ENCODE measurements around the gene TOMM20L. TPM values are rescaled to one million over a fixed set of nuclear protein-coding genes. Genes with fewer than 3 reads are reported as not detected.

The TOMM20L gene
- total and polyA plus RNA-seq, 9 of the 15 experiments (the other 6 are each of a cell fraction or from before 2014, with no cell fraction given) = not detected

- TF ChIP-seq ZZZ3 (IDR thresholded peaks at IDR 0.05) (no peak), SMAD2 (IDR thresholded peaks at IDR 0.05; ENCODE audit: low read depth, low read length) (no peak), MAX (CRISPR knock-in tag; IDR thresholded peaks at IDR 0.05) (no peak), ZNF764 (CRISPR knock-in tag; IDR thresholded peaks at IDR 0.05; ENCODE audit: low read depth) (no peak), TCF7 (IDR thresholded peaks at IDR 0.05; ENCODE audit: borderline replicate concordance) (no peak), TFE3 (CRISPR knock-in tag; IDR thresholded peaks at IDR 0.05) (no peak), HOXB6 (CRISPR knock-in tag; IDR thresholded peaks at IDR 0.05; ENCODE audit: borderline replicate concordance) (no peak), EGR1 (conservative IDR thresholded peaks at IDR 0.05) (no peak), MIER1 (IDR thresholded peaks at IDR 0.05; ENCODE audit: low read depth) (no peak), SETDB1 (IDR thresholded peaks at IDR 0.05; ENCODE audit: low read length) (no peak), MCM3 (IDR thresholded peaks at IDR 0.05) (no peak), SMARCC2 (IDR thresholded peaks at IDR 0.05; ENCODE audit: low read depth) (no peak), KLF6 (CRISPR knock-in tag; IDR thresholded peaks at IDR 0.05; ENCODE audit: borderline replicate concordance) (no peak), STAG1 (CRISPR knock-in tag; IDR thresholded peaks at IDR 0.05; ENCODE audit: borderline replicate concordance) (no peak), NFE2 (IDR thresholded peaks at IDR 0.05; ENCODE audit: low read depth) (no peak), PKNOX1 (IDR thresholded peaks at IDR 0.05) (no peak), E2F6 (IDR thresholded peaks at IDR 0.05; ENCODE audit: borderline replicate concordance in 1 of 2, extremely low read depth in 1 of 2, insufficient read depth in 1 of 2, insufficient read length in 1 of 2, low read depth in 1 of 2, low read length in 1 of 2, poor library complexity in 1 of 2, severe bottlenecking in 1 of 2) (no peak), ZBTB33 (CRISPR knock-in tag; IDR thresholded peaks at IDR 0.05) (no peak)
- H3K79me2 ChIP-seq (ENCODE audit: control insufficient read depth, insufficient read depth, low read length) = no peaks in the 10 kb centered on the region
- DNase-seq (ENCODE audit: extremely low read depth in 1 of 4, low spot score in 3 of 4) (no peak), FAIRE-seq (no peak), ATAC-seq (no peak)
- intact Hi-C loops (cut with micrococcal nuclease) (no loop called here), in situ Hi-C loops (cut with MboI) (no loop called here)
- no peak overlapping the region for H3K27ac ChIP-seq (ENCODE audit: extremely low read depth, low read depth, low read length)
- peaks cover 38% of the 10 kb centered on the region for H3K36me3 ChIP-seq (ENCODE audit: control insufficient read depth, insufficient read depth, low read length)
- ChIA-PET CTCF (ENCODE audit: low intra/inter-chr PET ratio) (no interaction called here), POLR2A (interaction anchor here (2.6 kb wide), 1 partner anchor 17 kb away, joined by 6 read pairs; the partner anchor contains the start of genes KIAA0586 and TIMM9)
- no peaks in the 10 kb centered on the region for H3K4me1 ChIP-seq (replicated peaks in 1 of 2; ENCODE audit: control insufficient read depth in 2 of 2, insufficient read depth in 2 of 2, low read length in 2 of 2)
- H3K4me2 ChIP-seq (ENCODE audit: insufficient read depth, low read length) = no peak overlapping the region
- H3K4me3 ChIP-seq = no peak overlapping the region
- H3K27me3 ChIP-seq (ENCODE audit: control insufficient read depth in 2 of 2, insufficient read depth in 2 of 2, low read length in 2 of 2) = no peaks in the 10 kb centered on the region
- BruUV-seq (replicated peaks) = no TSS peak
- 96% methylated on average over 4 of the region's 5 CpGs for WGBS (ENCODE audit: insufficient coverage, low coverage, missing lambda C conversion rate)
- no peak overlapping the region for H2AFZ ChIP-seq (ENCODE audit: low read depth, low read length)
- no peaks in the 10 kb centered on the region for H4K20me1 ChIP-seq (replicated peaks; ENCODE audit: control insufficient read depth, insufficient read depth, low read length)
- H3K9me3 ChIP-seq (replicated peaks; ENCODE audit: control insufficient read depth, insufficient read depth, low read depth, low read length) = no peaks in the 10 kb centered on the region
- no peaks in the 10 kb centered on the region for H3K9me1 ChIP-seq (ENCODE audit: control insufficient read depth, insufficient read depth, low read length)
- H3K9ac ChIP-seq (ENCODE audit: insufficient read depth in 1 of 2, low read depth in 2 of 2, low read length in 2 of 2) = no peak overlapping the region
Observed at GRCh38 chr14:58444627-58445026, 48.9 kb downstream of the TOMM20L start.
